ENCODE data around the gene CPLX1. TPM values are rescaled to one million over a fixed set of nuclear protein-coding genes. Genes with fewer than 3 reads are reported as not detected.
A peak's percentile ranks its signal among the peaks of the same experiment; 100 is the strongest.

Gene CPLX1
- total RNA-seq, 3 donors from 2014 or later, result 0.16 to 2.6 (median 1.2) TPM

GRCh38 chr4:788636-789297 is 37.2 kb downstream of the CPLX1 start:
- TF ChIP-seq POLR2A (IDR thresholded peaks at IDR 0.05), result no peak
- TF ChIP-seq CTCF (IDR thresholded peaks at IDR 0.05), result no peak
- TF ChIP-seq POLR2AphosphoS5 (IDR thresholded peaks at IDR 0.05), result no peak
- peak in 1 of 2 donors; percentile 81 for DNase-seq (ENCODE audit: low spot score in 2 of 2)
- H3K4me3 ChIP-seq, result peak overlapping the region in 1 of 3 donors; percentile 3
- intact Hi-C loops (cut with DNase I; ENCODE audit: low total_unique reads), result no loop called here
- peaks cover 4 to 6% of the 10 kb centered on the region in 2 donors for H3K4me1 ChIP-seq
- no peaks in the 10 kb centered on the region for H3K9me3 ChIP-seq
- peaks cover 6 to 25% of the 10 kb centered on the region in 2 donors for H3K27me3 ChIP-seq
- H3K27ac ChIP-seq, result peak overlapping the region in 1 of 2 donors; percentile 61
- no peaks in the 10 kb centered on the region for H3K36me3 ChIP-seq

GRCh38 chr4:788006-788635 is 37.8 kb downstream of the CPLX1 start:
- H3K27ac ChIP-seq, result peak overlapping the region in 1 of 2 donors; percentile 85
- peaks cover 4 to 6% of the 10 kb centered on the region in 2 donors for H3K4me1 ChIP-seq
- peaks cover 6 to 19% of the 10 kb centered on the region in 2 donors for H3K27me3 ChIP-seq
- no peaks in the 10 kb centered on the region for H3K9me3 ChIP-seq
- intact Hi-C loops (cut with DNase I; ENCODE audit: low total_unique reads), result no loop called here
- DNase-seq (ENCODE audit: low spot score in 2 of 2), result no peak
- no peak for TF ChIP-seq POLR2AphosphoS5 (IDR thresholded peaks at IDR 0.05)
- TF ChIP-seq CTCF (IDR thresholded peaks at IDR 0.05), result no peak
- no peak for TF ChIP-seq POLR2A (IDR thresholded peaks at IDR 0.05)
- H3K4me3 ChIP-seq, result no peak overlapping the region
- H3K36me3 ChIP-seq, result no peaks in the 10 kb centered on the region

- Histone ChIP-seq H3K27ac (peak overlapping the region in 1 of 2 donors; percentile 85), H3K9me3 (no peaks in the 10 kb centered on the region), H3K36me3 (no peaks in the 10 kb centered on the region), H3K4me1 (peaks cover 0 to 6% of the 10 kb centered on the region in 2 donors), H3K27me3 (peaks cover 6 to 16% of the 10 kb centered on the region in 2 donors), H3K4me3 (no peak overlapping the region)
- no peak for DNase-seq (ENCODE audit: low spot score in 2 of 2)
- intact Hi-C loops (cut with DNase I; ENCODE audit: low total_unique reads), result no loop called here
- TF ChIP-seq POLR2A (IDR thresholded peaks at IDR 0.05), result no peak
- TF ChIP-seq CTCF (IDR thresholded peaks at IDR 0.05), result no peak
- TF ChIP-seq POLR2AphosphoS5 (IDR thresholded peaks at IDR 0.05), result no peak
Observed at GRCh38 chr4:787561-787981, 38.4 kb downstream of the CPLX1 start.

GRCh38 chr4:786861-787300 is 39.0 kb downstream of the CPLX1 start:
- Histone ChIP-seq H3K4me1 (peaks cover 0 to 6% of the 10 kb centered on the region in 2 donors), H3K27ac (peak overlapping the region; percentile 38 to 85), H3K36me3 (no peaks in the 10 kb centered on the region), H3K4me3 (peak overlapping the region; percentile 42 to 80 (median 54)), H3K9me3 (no peaks in the 10 kb centered on the region), H3K27me3 (peaks cover 6 to 14% of the 10 kb centered on the region in 2 donors)
- no peak for DNase-seq (ENCODE audit: low spot score in 2 of 2)
- intact Hi-C loops (cut with DNase I; ENCODE audit: low total_unique reads), result no loop called here
- no peak for TF ChIP-seq POLR2AphosphoS5 (IDR thresholded peaks at IDR 0.05)
- TF ChIP-seq CTCF (IDR thresholded peaks at IDR 0.05), result peak in 1 of 3 donors; percentile 12
